Psoas muscle (tissue), 8 donors: ENCODE measurements around the gene CREBL2. TPM values are rescaled to one million over a fixed set of nuclear protein-coding genes. Genes with fewer than 3 reads are reported as not detected.

Experiments used
- ATAC-seq, 4 donors: fragments of 200-7000 bp; cut with Tn5 transposase; one replicate each; pipeline ENCODE4 v1.9.1; 2020; ENCODE audit warnings: moderate library complexity in 3 of 4, mild to moderate bottlenecking in 2 of 4
- DNase-seq, 2 donors: peaks; one replicate each; pipeline ENCODE4 v3.0.0-alpha.2; 2020
- H3K27ac ChIP-seq: fragments of 200-600 bp; one replicate; pipeline ENCODE4 v1.8.0; 2022
- H3K27me3 ChIP-seq, 3 donors: fragments of 200-600 bp in 1 of 3; one replicate each; pipeline versions ENCODE4 v1.6.1 to v1.8.0; 2013 to 2022; ENCODE audit warnings: low read length in 2 of 3, mild to moderate bottlenecking in 2 of 3, moderate library complexity in 1 of 3; ENCODE audit not compliant: insufficient read depth in 3 of 3
- H3K36me3 ChIP-seq, 2 donors: fragments of 200-600 bp in 1 of 2; one replicate each; pipeline versions ENCODE4 v1.6.1 to v1.8.0; 2013 to 2022; ENCODE audit warnings: low read depth in 1 of 2, mild to moderate bottlenecking in 1 of 2, moderate library complexity in 1 of 2; ENCODE audit not compliant: insufficient read depth in 1 of 2
- H3K4me1 ChIP-seq: fragments of 200-600 bp; one replicate; pipeline ENCODE4 v1.8.0; 2022
- H3K4me3 ChIP-seq: fragments of 200-600 bp; one replicate; pipeline ENCODE4 v1.8.0; 2022; ENCODE audit warnings: mild to moderate bottlenecking
- H3K9me3 ChIP-seq: fragments of 200-600 bp; one replicate; pipeline ENCODE4 v1.8.0; 2022
- CTCF ChIP-seq: fragments of 200-600 bp; IDR thresholded peaks from one replicate; pipeline ENCODE4 v1.8.0; 2022; ENCODE audit warnings: antibody characterized with exemption
- WGBS, 3 donors: extraction: QIAGEN DNeasy Blood & Tissue Kit; methylation state at CpG; one replicate each; pipeline versions ENCODE4 v1.1.6 to v1.1.7; 2013; 5-methylcytosine and 5-hydroxymethylcytosine counted together
- intact Hi-C, 2 donors: fragments of 100-400 bp; cut with DNase I; formaldehyde crosslinking; loops; one replicate each; pipeline versions ENCODE4 v1.11.0 to v1.14.2; 2022
- polyA plus RNA-seq, 3 donors: library from polyadenylated mRNA; stranded (reverse); fragments of 200-250 nt; gene quantifications; one replicate each; pipeline ENCODE4 v1.2.3, GENCODE V29; 2013
- total RNA-seq, 4 donors: library from RNA; stranded (reverse); fragmentation: NEBNext Ultra II Directional in 2 of 4; extraction: Animal tissue kit (Norgen Biotek cat#: 25700) in 2 of 4; gene quantifications; one replicate each; pipeline versions ENCODE4 v1.2.1 to v1.2.4, GENCODE V29; 2021 to 2023
- donor health status: healthy with polysubstance abuse.
- donor health status: DM: no; HTN: no; CAD: no; lungs with moderate emphysema.
- donor health status: Bipolar disorder and iron deficiency.
- donor health status: healthy.
- donor health status: DM: yes; HTN: yes; CAD: no.
- donor health status: DM: no; HTN: no; CAD: no.
- donor health status: DM: no; HTN: no; CAD: no.
- donor health status: DM: yes; HTN: yes; CAD: no.

Gene CREBL2
- total and polyA plus RNA-seq, 7 donors = 4.0 to 16.4 (median 6.7) TPM

GRCh38 chr12:12684375-12685106 lies 72.9 kb downstream of the CREBL2 start:
- intact Hi-C loops = no loop called here
- no peaks in the 10 kb centered on the region for H3K36me3 ChIP-seq
- no peaks in the 10 kb centered on the region for H3K9me3 ChIP-seq
- TF ChIP-seq CTCF = no peak
- 3 to 4% (median 4%) methylated on average over 5 of the region's 5 CpGs for WGBS, 3 donors
- no peak for ATAC-seq
- peak in 1 of 2 donors; percentile 35 for DNase-seq
- H3K27me3 ChIP-seq = no peaks in the 10 kb centered on the region
- H3K4me1 ChIP-seq = no peaks in the 10 kb centered on the region
- H3K27ac ChIP-seq = no peak overlapping the region
- no peak overlapping the region for H3K4me3 ChIP-seq

DNA sequence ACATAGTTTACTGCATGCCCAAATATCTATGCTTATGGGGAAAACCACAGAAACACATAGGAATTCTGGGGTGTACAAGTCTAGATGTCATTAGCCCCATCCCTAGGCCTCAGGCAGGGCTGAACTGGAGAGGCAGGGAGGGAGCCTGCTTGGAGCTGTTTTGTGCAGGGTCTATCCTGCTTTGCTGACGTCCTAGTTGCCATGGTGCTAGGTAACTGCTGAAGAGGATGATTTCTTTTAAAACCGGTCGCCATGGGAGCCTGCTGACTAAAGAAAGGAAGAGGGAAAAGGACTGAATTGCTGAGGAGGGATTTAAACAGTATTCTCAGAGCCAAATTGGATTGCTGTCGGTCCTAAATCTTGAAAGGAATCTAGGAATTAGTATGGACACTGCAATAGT lies 73.6 kb downstream of the CREBL2 start:
- H3K4me3 ChIP-seq = no peak overlapping the region
- ATAC-seq = no peak
- H3K27ac ChIP-seq = no peak overlapping the region
- DNase-seq = no peak
- WGBS, 3 donors = 62 to 65% (median 63%) methylated on average over 4 of the region's 4 CpGs
- intact Hi-C loops = no loop called here
- TF ChIP-seq CTCF = no peak
- no peaks in the 10 kb centered on the region for H3K27me3 ChIP-seq
- no peaks in the 10 kb centered on the region for H3K36me3 ChIP-seq
- H3K4me1 ChIP-seq = no peaks in the 10 kb centered on the region
- H3K9me3 ChIP-seq = no peaks in the 10 kb centered on the region

GRCh38 chr12:12686472-12686871 lies 74.8 kb downstream of the CREBL2 start:
- no peak for ATAC-seq
- no peaks in the 10 kb centered on the region for H3K36me3 ChIP-seq
- no peak overlapping the region for H3K27ac ChIP-seq
- no peaks in the 10 kb centered on the region for H3K4me1 ChIP-seq
- TF ChIP-seq CTCF = no peak
- H3K27me3 ChIP-seq = no peaks in the 10 kb centered on the region
- DNase-seq = no peak
- 32 to 58% (median 51%) methylated on average over 1 of the region's 1 CpG for WGBS, 3 donors
- H3K4me3 ChIP-seq = no peak overlapping the region
- H3K9me3 ChIP-seq = no peaks in the 10 kb centered on the region
- intact Hi-C loops = no loop called here

DNA sequence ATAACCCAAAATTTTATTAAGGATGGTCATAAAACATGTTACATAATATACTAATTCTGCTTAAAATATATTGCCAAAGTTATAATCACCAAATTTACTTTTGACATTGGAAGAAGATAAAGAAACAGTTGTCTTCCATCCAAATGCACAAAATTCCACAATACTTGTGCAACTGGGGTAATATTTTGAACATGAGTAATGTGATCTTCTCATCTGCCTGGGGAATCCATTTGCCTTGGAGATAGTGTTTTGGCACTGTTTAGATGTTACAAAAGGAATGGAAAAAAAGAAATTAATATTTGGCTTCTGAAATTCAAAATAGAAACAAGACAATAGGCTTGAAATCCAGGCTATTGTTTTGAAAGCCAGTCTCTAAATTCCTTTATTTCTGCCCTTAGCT lies 75.2 kb downstream of the CREBL2 start:
- ATAC-seq (no peak), DNase-seq (no peak)
- H3K27me3 ChIP-seq = no peaks in the 10 kb centered on the region
- TF ChIP-seq CTCF = no peak
- intact Hi-C loops = no loop called here
- H3K36me3 ChIP-seq = no peaks in the 10 kb centered on the region
- H3K4me3 ChIP-seq = no peak overlapping the region
- H3K27ac ChIP-seq = no peak overlapping the region
- no peaks in the 10 kb centered on the region for H3K4me1 ChIP-seq
- H3K9me3 ChIP-seq = no peaks in the 10 kb centered on the region
